GM19239 (cell line): Measurements from ENCODE around the gene HSP90AB1.

Experiments
- DNase-seq: peaks from one replicate; pipeline ENCODE4 v3.0.0; 2011; ENCODE audit warnings: low spot score; ENCODE audit not compliant: insufficient read length
- FAIRE-seq: peaks from 2 replicates; lab custom pipeline; 2011; peaks lifted over from hg19 to GRCh38; lab: Jason Lieb, UNC

The HSP90AB1 gene

DNA sequence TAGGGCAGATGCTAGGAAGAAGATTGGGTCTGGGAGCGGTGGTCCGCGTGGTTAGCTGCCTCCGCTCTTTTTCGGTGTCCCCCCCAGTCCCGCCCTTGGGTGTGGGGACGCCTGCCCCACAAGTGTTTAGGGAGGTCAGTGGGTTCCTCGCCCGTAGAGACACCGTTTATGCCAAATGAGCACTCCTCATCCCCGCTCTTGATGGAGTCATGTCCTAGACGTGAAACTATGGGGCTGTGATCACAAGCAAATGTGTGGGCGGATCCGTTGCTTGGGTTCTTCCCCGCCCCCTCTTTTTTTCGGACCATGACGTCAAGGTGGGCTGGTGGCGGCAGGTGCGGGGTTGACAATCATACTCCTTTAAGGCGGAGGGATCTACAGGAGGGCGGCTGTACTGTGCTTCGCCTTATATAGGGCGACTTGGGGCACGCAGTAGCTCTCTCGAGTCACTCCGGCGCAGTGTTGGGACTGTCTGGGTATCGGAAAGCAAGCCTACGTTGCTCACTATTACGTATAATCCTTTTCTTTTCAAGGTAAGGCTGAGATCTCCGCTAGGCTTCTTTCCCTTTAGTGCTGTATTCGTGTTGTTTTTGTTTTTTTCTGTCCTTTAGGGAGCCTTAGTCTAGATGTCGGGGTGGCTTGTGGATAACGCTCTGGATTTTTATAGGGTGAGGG, at the start of gene HSP90AB1:
Gene HSP90AB1 (plus strand): TSS at position 439 of the 675 bp plus-strand sequence. CDS start 1,529 bp downstream, outside the sequence.
- peak; percentile 80 for DNase-seq
- FAIRE-seq = peak; percentile 93

DNA sequence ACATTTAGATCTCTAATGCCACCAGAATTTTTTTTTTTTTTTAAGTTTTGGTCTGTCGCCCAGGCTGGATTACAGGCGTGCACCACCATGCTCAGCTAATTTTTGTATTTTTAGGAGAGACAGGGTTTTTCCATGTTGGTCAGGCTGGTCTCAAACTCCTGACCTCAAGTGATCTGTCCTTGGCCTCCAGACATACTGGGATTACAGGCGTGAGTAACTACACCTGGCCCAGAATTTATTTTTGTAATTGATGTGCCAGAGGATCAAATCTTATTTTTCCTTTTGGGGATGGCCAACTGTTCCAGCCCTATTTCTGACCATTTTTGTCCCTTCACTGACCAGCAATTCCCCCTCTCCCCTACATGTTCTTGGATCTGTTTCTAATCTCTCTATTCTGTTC, 48.2 kb upstream of the HSP90AB1 start:
- no peak for FAIRE-seq
- no peak for DNase-seq

DNA sequence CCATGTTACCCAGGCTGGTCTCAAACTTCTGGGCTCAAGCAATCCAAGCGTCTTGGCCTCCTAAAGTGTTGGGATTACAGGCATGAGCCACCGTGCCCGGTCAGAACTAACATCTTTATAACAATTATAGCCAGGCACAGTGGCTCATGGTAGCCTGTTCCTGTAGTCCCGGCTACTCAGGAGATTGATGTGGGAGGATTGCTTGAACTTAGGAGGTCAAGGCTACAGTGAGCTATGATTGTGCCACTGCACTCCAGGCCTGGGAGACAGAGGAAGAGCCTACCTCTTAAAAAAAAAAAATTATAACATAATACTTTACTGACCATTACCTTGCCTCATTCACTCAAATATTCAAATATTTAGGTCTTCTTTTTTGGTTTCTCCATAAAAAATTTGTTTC, 47.0 kb upstream of the HSP90AB1 start:
- DNase-seq (no peak), FAIRE-seq (no peak)

DNA sequence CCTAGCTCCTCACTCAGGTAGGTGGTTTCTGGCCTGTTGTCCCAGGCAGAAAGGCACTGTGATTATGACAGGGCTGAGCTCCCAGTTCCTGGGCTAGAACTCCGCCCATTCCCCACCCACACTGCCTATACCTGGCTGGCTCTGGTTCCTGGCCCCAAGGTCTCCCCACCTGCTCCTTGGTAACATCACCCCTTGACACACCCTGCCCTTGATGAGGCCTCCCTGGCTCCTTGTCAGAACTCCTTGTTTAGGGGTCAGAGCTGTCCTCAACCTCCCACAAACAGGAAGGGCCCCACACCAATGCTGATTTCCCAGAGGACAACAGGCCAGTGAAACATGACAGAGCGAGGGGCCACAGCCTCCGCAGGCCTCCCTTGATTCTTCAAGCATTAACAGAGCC, 45.7 kb upstream of the HSP90AB1 start:
- no peak for FAIRE-seq
- DNase-seq = no peak

DNA sequence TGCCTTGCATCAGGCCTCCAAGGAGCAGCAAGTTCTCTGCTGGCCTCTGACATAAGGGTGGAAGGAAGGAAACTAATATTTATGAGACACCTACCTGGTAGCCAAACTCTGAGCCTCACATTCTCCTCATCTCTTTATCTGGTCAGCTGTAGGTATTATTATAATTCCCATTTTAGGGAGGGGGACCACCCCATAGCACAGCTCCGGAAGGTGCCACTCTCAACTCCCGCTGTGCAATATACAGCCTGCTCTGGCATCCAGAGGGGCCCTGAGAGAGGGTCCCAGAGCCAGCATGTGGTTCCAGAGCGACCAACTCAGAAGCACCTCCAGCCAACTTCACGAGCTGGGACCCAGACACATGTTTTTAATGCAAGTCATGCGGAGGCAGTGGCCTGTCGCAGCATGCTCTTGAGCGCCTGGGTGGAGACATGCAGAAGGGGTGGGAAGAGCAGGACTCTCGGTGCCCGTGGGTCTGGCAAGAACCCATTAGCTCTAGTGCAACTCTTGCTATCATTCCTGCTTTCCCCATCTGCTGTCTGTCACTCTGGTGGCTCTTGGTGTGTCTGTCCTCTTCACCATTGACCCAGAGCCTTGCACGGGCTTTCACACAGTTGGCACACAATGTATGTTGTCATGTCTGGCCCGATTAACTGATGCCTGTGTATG, 45.1 kb upstream of the HSP90AB1 start:
- DNase-seq (no peak), FAIRE-seq (no peak)

DNA sequence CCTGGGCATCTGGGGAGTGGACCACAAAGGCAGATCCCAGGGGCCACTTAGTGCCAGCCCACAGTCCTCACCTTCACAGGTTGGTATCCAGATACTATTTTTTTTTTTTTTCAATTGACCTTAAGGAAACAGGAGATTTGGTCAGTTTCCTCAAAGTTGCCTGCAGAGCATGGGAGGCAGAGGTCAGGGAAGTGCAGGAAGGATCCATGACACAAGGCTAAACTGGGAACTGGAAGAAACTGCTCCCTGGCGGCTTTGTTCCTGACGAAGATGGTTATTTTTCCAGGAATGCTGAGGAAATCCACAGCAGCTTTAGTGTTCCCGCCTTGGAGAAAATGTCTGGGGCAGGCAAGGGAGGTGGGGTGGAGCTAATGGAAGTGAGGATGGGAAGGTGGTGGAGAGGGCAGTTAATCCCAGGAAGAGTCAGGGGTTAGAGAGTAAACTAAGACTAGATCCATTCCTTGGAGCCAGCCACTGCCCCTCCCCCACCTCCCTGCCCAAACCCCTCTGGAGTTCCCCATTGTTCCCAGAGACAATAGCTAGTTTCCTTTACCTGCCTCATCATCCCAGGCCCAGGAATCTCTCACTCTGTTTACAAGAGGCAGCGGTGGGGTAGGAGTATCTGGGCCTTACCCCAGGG, 44.4 kb upstream of the HSP90AB1 start:
- DNase-seq (no peak), FAIRE-seq (no peak)

DNA sequence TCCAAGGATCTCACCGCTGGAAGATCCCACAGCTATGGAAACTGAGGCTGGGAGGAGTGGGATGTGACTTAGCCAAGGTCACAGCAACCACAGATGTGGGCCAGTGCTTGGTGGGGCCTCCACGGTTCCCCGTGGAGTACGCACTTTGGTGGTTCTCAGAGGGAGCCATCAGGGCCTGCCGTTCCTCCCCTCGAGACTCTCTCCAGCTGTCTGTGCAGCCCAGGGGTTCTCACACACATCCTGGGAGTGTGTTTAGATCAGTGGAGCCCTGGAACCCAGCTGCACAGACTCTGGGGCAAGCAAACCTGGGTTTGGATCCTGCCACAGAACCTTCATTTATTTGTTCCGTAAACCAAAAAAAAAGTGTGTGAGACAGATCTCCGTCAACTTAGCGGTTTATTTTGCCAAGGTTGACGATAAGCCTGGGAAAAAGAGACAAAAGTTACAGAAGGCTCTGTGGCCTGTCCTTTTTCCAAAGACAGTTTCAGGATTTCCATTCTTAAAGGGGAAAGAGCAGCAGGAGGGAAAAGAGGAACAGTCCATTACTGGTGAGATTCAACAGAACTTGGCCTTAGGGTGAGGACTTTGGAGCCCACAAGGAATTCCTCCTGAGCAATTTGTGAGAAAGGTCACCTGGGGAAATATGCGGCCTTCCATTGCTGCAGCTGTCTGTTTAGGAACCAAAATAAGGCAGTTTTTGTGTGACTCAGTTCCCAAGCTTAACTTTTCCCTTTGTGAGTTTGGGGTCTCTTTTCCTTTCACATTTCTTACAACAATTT, 43.7 kb upstream of the HSP90AB1 start:
- FAIRE-seq = no peak
- no peak for DNase-seq

DNA sequence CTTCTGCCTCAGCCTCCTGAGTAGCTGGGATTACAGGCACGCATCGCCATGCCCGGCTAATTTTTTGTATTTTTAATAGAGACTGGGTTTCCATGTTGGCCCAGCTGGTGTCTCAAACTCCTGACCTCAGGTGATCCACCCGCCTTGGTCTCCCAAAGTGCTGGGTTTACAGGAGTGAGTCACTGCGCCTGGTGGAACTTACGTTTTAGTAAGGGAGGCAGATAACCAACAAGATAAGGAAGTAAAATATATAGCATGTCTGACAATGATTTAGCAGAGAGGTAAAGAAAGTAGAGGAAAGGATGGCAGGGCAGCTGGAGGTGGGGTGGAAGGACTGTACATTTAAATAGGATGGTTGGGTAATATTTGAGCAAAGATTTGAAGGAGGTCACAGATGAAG, 42.9 kb upstream of the HSP90AB1 start:
- FAIRE-seq (no peak), DNase-seq (no peak)

DNA sequence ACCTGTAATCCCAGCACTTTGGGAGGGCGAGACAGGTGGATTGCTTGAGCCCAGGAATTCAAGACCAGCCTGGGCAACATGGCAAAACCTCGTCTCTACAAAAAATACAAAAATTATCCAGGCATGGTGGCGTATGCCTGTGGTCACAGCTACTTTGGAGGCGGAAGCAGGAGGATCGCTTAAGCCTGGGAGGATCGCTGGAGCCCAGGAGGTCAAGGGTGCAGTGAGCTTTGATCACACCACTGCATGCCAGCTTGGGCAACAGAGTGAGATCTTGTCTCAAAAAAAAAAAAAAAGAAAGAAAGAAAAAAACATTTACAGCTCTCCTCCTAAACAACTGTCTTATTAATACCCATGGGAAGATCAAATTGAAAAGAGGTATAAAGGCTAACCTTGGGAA, 38.9 kb upstream of the HSP90AB1 start:
- FAIRE-seq (no peak), DNase-seq (no peak)

DNA sequence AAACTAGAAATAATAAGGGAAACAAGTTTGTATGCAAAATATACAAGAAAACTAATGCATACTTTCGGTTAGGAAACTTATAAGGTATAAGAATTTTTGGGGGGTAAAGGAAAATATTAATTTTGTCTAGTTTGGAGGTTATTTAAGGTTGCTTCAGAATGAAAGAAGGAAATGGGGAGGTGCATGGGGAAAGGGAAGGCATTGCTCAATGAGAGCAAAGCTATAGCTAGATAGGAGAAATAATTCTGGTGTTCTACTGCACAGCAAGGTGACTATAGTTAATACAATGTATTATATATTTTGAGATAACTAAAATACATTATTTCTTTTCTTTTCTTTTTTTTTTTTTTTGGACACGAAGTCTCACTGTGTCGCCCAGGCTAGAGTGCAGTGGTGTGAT, 35.6 kb upstream of the HSP90AB1 start:
- DNase-seq (no peak), FAIRE-seq (no peak)

DNA sequence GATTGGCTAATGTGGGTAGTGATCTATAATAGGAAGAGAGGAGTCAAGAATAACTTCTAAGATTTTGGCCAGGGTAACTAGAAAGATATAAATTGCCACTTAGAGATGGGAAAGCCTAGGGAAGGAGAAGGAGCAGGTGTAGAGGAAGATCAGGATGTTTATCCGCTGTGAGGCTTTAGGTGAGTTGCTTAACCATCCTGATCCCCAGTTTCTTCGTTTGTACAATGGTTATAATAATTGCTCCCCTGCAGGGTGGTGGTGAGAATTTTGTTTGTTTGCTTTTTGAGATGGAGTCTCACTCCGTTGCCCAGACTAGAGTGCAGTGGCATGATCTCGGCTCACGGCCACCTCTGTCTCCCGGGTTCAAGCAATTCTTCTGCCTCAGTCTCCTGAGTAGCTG, 32.6 kb upstream of the HSP90AB1 start:
- DNase-seq (no peak), FAIRE-seq (no peak)

DNA sequence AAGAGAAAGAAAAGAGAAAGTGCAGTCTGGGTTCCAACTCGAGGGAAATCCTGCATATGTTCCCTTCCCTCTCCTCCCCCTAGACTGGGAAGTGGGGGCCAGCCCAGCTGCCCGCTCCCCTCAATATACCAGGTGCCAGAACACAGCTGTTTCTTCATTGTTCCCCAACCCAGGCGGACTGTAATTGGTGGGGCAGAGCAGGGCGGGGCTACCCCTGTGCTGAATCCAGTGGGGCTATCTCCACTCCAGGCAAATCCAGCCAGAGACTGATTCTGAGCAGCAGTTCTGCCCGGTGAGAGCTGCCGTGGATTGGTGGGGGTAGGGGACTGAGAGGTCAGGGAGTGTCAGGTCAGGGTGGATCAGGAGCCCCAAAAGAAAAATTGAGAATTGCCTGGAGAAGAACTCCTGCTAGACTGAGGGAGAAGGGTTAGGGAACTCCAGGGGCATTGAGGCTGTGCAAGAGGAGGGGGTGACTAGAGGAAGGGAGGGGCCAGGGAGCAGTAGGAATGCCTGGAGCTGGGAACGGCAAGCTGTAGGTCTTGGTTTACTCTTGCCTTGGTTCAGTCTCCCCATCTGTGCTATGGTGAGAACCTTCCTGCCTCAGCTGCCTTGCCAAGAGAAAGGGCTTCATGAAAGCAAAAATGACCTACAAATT, 30.1 kb upstream of the HSP90AB1 start, which contains the start of gene MYMX:
Gene MYMX (plus strand): TSS at position 250 of the 655 bp plus-strand sequence. CDS start 546 bp downstream, outside the sequence.
- DNase-seq = no peak
- FAIRE-seq = no peak

DNA sequence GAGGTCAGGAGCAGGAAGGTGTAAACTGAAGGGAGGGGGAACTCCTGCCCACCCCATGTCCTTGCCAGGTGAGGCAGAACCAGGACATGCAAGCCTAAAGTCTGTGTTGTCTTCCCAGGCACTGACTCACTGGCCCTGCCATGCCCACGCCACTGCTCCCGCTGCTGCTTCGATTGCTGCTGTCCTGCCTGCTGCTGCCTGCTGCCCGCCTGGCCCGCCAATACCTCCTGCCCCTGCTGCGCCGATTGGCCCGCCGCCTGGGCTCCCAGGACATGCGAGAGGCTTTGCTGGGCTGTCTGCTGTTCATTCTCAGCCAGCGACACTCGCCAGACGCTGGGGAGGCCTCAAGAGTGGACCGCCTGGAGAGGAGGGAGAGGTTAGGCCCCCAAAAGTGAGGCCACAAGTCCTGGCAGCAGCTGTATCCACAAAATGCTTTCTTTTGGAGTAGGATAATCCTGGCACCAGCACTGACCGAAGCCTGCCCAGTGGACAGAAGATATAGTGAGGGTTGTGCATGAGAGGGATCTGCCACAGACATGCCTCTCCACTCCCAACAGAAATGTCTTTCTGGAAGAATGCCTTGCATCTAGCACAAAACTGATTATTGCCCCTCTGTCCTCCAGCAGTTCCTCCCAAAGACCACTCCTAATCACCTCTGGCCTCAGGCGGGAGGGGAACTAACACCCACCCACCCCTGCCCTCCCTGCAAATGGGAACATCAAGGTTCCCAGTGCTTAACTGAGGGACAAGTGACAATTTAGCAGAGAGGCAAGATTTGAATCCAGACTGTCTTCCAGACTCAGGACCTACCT, 29.4 kb upstream of the HSP90AB1 start:
- FAIRE-seq = no peak
- DNase-seq = no peak

DNA sequence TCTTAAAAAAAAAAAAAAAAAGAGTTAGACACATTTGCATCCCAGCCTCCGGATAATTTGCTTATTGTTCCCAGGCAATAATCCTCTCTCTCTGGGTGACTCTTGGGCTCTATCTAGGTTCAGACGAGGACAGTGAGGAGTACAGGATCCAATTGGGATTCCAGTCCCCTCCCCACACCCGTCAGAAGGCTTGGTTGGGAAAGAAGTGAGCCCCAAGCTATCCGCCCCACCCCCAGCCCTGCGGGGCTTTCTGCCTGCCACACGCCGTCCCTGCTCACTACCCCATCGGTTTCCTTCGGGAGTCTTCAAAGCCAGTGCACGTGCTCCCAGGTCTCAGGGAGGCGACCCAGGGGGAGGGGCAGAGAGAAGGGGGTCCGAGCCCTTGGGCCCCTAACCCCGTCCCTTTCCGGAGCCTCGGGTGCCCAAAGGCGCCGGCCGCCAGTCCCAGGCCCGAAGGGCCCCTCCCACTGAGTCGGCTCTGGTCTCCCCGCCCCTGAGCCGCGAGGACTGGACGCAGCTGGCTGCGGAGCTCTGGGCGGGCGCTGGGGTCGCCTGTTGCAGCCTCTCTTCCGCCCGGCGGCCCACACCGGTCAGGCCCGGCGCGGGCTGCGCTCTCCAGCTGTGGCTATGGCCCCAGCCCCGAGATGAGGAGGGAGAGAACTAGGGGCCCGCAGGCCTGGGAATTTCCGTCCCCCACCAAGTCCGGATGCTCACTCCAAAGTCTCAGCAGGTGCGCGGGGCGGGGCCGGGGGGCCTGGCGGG, 27.7 kb upstream of the HSP90AB1 start:
- no peak for FAIRE-seq
- peak; percentile 78 for DNase-seq

DNA sequence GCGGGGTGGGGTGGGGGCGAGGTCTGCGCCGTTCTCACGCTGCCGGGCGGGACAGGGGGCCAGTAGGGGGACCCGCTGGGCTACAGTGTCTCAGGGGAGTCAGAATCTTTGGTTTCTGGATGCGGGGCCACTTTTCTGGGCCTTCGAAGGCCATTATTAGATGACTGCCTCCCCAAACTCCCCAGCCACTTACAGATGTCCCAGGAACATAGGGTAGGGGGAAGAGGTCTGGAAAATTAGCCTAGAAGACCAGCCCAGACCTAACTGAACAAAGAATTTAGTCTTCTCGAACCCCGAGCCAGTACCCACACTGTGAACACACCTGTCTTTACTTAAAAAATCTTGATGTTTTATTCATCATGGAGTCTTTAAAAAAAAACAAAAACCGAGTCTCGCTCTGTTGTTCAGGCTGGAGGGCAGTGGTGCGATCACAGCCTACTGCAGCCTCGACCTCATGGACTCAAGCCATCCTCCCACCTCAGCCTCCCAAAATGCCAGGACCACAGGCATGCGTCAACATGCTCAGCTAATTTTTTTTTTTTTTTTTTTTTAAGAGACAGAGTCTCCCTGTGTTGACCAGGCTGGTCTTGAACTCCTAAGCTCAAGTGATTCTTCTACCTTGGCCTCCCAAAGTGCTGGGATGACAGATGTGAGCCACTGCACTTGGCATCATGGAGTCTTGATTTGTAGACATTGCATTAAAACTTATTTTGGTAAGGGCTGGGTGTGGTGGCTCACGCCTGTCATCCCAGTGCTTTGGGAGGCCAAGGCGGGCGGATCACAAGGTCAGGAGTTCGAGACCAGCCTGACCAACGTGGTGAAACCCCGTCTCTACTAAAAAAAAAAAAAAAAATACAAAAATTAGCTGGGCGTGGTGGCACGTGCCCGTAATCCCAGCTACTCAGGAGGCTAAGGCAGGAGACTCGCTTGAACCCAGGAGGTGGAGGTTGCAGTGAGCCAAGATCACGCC, 26.8 kb upstream of the HSP90AB1 start:
- no peak for DNase-seq
- FAIRE-seq = no peak

DNA sequence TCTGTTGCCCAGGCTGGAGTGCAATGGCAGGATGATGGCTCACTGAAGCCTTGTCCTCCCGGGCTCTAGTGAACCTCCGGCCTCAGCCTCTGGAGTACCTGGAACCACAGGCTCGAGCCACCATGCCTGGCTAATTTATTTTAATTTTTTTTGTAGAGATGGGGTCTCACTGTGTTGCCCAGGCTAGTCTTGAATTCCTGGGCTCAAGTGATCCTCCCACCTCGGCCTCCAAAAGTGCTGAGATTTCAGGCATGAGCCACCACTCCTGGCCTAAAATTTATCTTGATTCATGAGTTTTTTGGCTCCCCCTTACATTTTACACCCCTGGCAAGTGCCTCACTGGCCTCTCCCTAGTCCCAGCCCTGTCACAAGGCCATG, 26.0 kb upstream of the HSP90AB1 start:
- no peak for DNase-seq
- no peak for FAIRE-seq

DNA sequence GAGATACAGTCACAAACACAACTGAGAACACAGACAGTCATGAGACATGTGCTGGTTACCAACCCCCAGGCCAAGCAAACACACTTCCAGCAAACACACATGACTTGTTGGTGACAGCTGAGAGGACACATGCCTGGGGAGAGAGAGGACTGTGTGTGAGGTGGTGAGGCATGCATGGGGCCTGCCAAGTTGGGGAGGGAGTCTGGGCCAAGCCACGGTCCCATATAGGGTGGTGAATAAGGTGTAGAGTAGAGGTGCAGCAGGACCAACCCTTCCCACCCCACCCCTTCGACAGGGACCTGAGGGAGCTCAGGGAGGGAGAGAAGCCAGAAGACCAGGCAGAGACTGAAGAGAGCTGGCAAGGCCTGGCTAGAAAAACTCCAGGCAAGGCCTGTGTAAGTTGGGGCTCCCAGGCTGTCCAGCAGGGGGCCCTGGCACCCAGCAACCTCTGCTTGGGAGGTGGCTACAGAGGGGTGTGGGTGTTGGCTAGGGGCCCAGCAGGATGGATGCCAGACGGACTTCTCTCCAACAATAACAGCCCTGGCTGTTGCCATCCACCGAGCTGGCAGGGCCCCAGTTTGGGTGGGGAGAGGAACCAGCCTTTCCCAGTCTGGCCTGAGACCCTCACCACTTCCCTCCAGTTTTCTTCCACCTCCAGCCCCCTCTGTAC, 25.5 kb upstream of the HSP90AB1 start:
- FAIRE-seq (no peak), DNase-seq (peak; percentile 78)
